Sigmoid colon (tissue), 7 donors: Measurements from ENCODE around the gene VEPH1. TPM values are rescaled to one million over a fixed set of nuclear protein-coding genes. Genes with fewer than 3 reads are reported as not detected.

ENCODE experiments used
- DNase-seq: peaks from one replicate; pipeline ENCODE4 v3.0.0-alpha.2; 2019
- H3K27ac ChIP-seq, 4 donors: fragments of 200-600 bp; sonication (generic); one replicate each; pipeline ENCODE4 v1.5.1; 2016 to 2019; ENCODE audit warnings: mild to moderate bottlenecking in 1 of 4
- H3K27me3 ChIP-seq, 3 donors: fragments of 200-600 bp; sonication (generic); one replicate each; pipeline ENCODE4 v1.5.1; 2019; ENCODE audit warnings: mild to moderate bottlenecking in 1 of 3
- H3K36me3 ChIP-seq, 4 donors: fragments of 200-600 bp; sonication (generic); one replicate each; pipeline ENCODE4 v1.5.1; 2016 to 2019
- H3K4me1 ChIP-seq, 4 donors: fragments of 200-600 bp; sonication (generic); one replicate each; pipeline ENCODE4 v1.5.1; 2017 to 2019
- H3K4me3 ChIP-seq, 4 donors: fragments of 200-600 bp; sonication (generic); one replicate each; pipeline ENCODE4 v1.5.1; 2017 to 2019; ENCODE audit warnings: mild to moderate bottlenecking in 2 of 4, moderate library complexity in 1 of 4
- H3K9me3 ChIP-seq, 4 donors: fragments of 200-600 bp in 3 of 4; sonication (generic) in 3 of 4; one replicate each; pipeline versions ENCODE4 v1.5.1 to v1.6.1; 2013 to 2019
- EP300 ChIP-seq, 4 donors: sonication (generic); formaldehyde crosslinking; IDR thresholded peaks; one replicate each; pipeline ENCODE4 v1.6.1; 2017; ENCODE audit warnings: antibody characterized with exemption in 4 of 4
- POLR2A ChIP-seq, 2 donors: fragments of 450-650 bp; IDR thresholded peaks; one replicate each; pipeline ENCODE4 v1.6.1; 2016; ENCODE audit warnings: antibody characterized with exemption in 2 of 2, mild to moderate bottlenecking in 2 of 2, moderate library complexity in 2 of 2
- POLR2AphosphoS5 ChIP-seq, 4 donors: sonication (generic); formaldehyde crosslinking; IDR thresholded peaks; one replicate each; pipeline ENCODE4 v1.6.1; 2017; ENCODE audit warnings: antibody characterized with exemption in 4 of 4
- WGBS, 2 donors: extraction: QIAGEN DNeasy Blood & Tissue Kit; methylation state at CpG; one replicate each; pipeline ENCODE4 v1.1.7; 2013; 5-methylcytosine and 5-hydroxymethylcytosine counted together
- intact Hi-C: fragments of 100-400 bp; cut with DNase I; formaldehyde crosslinking; loops from one replicate; pipeline ENCODE4 v1.15.1; 2023
- polyA plus RNA-seq, 3 donors: library from polyadenylated mRNA; stranded (reverse); fragments of 200-250 nt; gene quantifications; one replicate each; pipeline ENCODE4 v1.2.3, GENCODE V29; 2013
- total RNA-seq, 4 donors: library from RNA; depleted of rRNA; stranded (reverse); fragments of >200 nt; gene quantifications; one replicate each; pipeline ENCODE4 v1.1.0, GENCODE V29; 2016
- TF ChIP-seq, protein P1 (sequence below), 4 experiments: fragments of 450-650 bp in 3 of 4; fragments of 200-600 bp in 1 of 4; IDR thresholded peaks; one replicate each; pipeline ENCODE4 v1.5.1; 2016 to 2019; ENCODE audit warnings: antibody characterized with exemption in 4 of 4, mild to moderate bottlenecking in 3 of 4, moderate library complexity in 2 of 4
- donor health status: healthy with polysubstance abuse.
- donor health status: Bipolar disorder and iron deficiency.
- donor health status: healthy.

VEPH1 gene
- total and polyA plus RNA-seq, 7 donors: 0.14 to 1.8 (median 0.87) TPM; not detected in 1

DNA sequence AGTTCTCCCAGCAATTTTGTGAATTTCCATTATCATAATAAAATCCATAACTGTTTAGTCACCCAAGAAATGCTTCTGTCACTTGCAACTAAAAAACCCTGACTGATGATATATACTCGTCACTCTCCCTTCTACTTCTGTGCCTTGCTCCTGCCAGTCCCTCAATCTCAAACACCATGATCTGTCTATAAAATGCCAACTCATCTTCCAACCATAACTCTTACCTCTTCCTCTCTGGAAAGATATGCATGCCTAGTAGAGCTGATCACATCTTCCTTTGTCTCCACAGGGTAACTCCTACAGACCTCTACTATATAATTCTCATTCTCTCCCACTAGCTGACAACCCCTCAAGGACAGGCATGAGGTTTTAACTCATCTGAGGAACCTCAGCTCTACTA lies 5.2 kb upstream of the VEPH1 start:
- DNase-seq: no peak
- Histone ChIP-seq H3K4me3 (no peak overlapping the region), H3K27me3 (no peaks in the 10 kb centered on the region), H3K27ac (no peak overlapping the region), H3K36me3 (no peaks in the 10 kb centered on the region), H3K9me3 (no peaks in the 10 kb centered on the region), H3K4me1 (no peaks in the 10 kb centered on the region)
- WGBS, 2 donors: 85% methylated on average over 1 of the region's 1 CpG
- intact Hi-C loops: no loop called here
- no peak for TF ChIP-seq EP300 (IDR thresholded peaks at IDR 0.05)
- TF ChIP-seq POLR2AphosphoS5 (IDR thresholded peaks at IDR 0.05): no peak
- no peak for TF ChIP-seq POLR2A (IDR thresholded peaks at IDR 0.05)
- TF ChIP-seq, protein P1, sequence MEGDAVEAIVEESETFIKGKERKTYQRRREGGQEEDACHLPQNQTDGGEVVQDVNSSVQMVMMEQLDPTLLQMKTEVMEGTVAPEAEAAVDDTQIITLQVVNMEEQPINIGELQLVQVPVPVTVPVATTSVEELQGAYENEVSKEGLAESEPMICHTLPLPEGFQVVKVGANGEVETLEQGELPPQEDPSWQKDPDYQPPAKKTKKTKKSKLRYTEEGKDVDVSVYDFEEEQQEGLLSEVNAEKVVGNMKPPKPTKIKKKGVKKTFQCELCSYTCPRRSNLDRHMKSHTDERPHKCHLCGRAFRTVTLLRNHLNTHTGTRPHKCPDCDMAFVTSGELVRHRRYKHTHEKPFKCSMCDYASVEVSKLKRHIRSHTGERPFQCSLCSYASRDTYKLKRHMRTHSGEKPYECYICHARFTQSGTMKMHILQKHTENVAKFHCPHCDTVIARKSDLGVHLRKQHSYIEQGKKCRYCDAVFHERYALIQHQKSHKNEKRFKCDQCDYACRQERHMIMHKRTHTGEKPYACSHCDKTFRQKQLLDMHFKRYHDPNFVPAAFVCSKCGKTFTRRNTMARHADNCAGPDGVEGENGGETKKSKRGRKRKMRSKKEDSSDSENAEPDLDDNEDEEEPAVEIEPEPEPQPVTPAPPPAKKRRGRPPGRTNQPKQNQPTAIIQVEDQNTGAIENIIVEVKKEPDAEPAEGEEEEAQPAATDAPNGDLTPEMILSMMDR (IDR thresholded peaks at IDR 0.05): no peak

DNA sequence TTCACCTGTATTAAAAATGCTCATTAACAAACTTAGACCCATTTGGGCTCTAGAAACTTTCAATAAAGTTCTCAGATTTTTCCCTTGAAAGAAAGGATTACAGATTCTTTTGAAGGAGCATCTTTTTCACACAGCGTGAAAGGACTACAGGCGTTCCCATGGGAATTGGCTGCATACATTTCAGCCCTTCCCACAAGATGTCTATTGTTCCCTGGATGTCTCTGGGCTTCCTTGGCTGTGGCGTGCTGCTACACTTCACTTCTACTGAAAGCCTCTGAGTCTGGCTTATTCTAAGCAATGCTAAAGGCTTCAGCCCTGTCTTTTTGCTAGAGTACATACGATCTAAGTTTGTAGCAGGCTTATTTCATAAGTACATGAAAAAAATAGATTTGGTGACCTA lies 1.4 kb downstream of the VEPH1 start:
- Histone ChIP-seq H3K36me3 (no peaks in the 10 kb centered on the region), H3K27me3 (peaks cover 0 to 24% (median 3%) of the 10 kb centered on the region in 3 donors), H3K4me3 (no peak overlapping the region), H3K27ac (no peak overlapping the region), H3K4me1 (peaks cover 0 to 14% (median 12%) of the 10 kb centered on the region in 4 donors), H3K9me3 (no peaks in the 10 kb centered on the region)
- WGBS, 2 donors: 85 to 93% methylated on average over 4 of the region's 4 CpGs
- no peak for DNase-seq
- intact Hi-C loops: no loop called here
- TF ChIP-seq, protein P1 (IDR thresholded peaks at IDR 0.05): no peak
- TF ChIP-seq POLR2AphosphoS5 (IDR thresholded peaks at IDR 0.05): no peak
- TF ChIP-seq POLR2A (IDR thresholded peaks at IDR 0.05): no peak
- TF ChIP-seq EP300 (IDR thresholded peaks at IDR 0.05): no peak

DNA sequence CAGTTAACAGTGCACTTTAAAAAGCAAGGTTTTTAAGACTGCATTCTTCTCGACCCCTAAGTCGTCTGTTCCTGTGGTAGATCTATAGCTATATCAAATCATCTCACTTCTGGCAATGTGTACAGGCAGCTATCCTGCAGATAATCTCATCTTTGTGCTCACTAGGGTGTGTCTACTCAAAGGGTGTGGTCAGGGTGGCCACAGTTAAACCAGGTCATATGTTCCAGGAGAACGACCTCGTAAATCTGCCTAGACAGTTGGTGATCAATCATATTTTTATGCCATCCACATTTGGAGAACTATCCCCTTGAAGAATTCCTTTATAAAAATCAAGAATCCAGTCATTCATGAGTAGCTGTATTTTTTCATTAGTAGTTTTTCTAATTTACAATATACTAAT lies 3.0 kb downstream of the VEPH1 start:
- Histone ChIP-seq H3K27me3 (peaks cover 0 to 24% (median 3%) of the 10 kb centered on the region in 3 donors), H3K9me3 (no peaks in the 10 kb centered on the region), H3K4me3 (no peak overlapping the region), H3K27ac (no peak overlapping the region), H3K36me3 (no peaks in the 10 kb centered on the region), H3K4me1 (peaks cover 0 to 14% (median 12%) of the 10 kb centered on the region in 4 donors)
- no peak for DNase-seq
- WGBS, 2 donors: 10 to 39% methylated on average over 4 of the region's 4 CpGs
- intact Hi-C loops: no loop called here
- TF ChIP-seq, protein P1 (IDR thresholded peaks at IDR 0.05): no peak
- TF ChIP-seq EP300 (IDR thresholded peaks at IDR 0.05) (no peak), POLR2AphosphoS5 (IDR thresholded peaks at IDR 0.05) (no peak), POLR2A (IDR thresholded peaks at IDR 0.05) (no peak)

DNA sequence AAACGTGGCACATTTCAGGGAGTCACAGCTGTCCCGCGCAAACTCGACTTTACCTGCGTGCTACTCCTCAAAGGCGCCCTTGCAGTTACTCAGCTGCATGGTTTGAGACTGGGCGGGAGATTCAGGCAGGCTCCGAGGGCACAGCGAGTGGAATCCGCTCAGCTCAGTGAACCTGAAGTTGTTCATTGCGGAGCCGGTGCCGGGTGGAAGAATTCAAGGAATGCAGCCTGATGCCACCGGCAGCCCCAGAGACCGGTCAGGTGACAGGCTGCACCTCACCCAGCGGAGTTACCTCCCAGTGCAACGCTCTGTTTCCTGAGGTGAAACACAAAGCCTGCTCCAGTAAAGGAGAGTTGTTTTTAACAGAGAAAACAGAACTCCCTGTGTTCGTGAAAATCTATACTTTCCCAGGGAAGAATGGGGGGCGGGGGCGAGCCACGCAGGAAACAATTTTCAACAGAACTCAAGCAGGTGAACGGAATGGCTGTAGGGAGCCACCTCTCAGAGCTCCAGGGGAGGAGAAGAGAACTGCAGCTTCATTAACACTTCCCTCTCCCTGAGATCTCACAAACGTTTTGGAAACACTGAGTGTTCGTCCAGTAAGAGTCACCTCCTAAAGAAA lies 3.8 kb downstream of the VEPH1 start:
- Histone ChIP-seq H3K4me3 (peak overlapping the region in 3 of 4 donors; percentile 17 to 38 (median 29)), H3K27ac (no peak overlapping the region), H3K36me3 (no peaks in the 10 kb centered on the region), H3K4me1 (peaks cover 0 to 14% (median 12%) of the 10 kb centered on the region in 4 donors), H3K27me3 (peaks cover 0 to 24% (median 3%) of the 10 kb centered on the region in 3 donors), H3K9me3 (no peaks in the 10 kb centered on the region)
- intact Hi-C loops: no loop called here
- no peak for DNase-seq
- no peak for TF ChIP-seq EP300 (IDR thresholded peaks at IDR 0.05)
- TF ChIP-seq, protein P1 (IDR thresholded peaks at IDR 0.05): no peak
- no peak for TF ChIP-seq POLR2A (IDR thresholded peaks at IDR 0.05)
- 1 to 3% methylated on average over 24 of the region's 24 CpGs for WGBS, 2 donors

DNA sequence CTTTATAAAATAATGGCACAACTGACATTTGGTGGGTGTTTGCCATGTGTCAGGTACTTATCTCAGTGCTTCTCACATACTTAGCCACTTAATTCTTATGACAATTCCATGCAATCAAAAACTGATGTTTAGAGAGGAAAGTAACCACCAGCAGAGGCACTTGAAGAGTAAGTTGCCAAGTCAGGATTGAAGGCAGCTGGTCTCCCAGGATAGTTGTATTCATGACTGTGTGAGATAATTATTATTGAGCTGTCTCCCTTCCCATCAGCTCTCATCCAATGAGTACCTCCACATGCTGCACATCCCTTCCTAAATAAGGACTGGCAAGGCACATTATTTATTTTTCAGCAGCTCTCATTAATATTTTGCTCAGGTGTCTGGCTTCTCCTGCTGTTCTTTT lies 4.8 kb downstream of the VEPH1 start:
- Histone ChIP-seq H3K4me3 (no peak overlapping the region), H3K27ac (no peak overlapping the region), H3K36me3 (no peaks in the 10 kb centered on the region), H3K27me3 (peaks cover 0 to 24% (median 3%) of the 10 kb centered on the region in 3 donors), H3K9me3 (no peaks in the 10 kb centered on the region), H3K4me1 (peaks cover 0 to 14% (median 12%) of the 10 kb centered on the region in 4 donors)
- intact Hi-C loops: no loop called here
- no peak for DNase-seq
- TF ChIP-seq, protein P1 (IDR thresholded peaks at IDR 0.05): no peak
- TF ChIP-seq POLR2AphosphoS5 (IDR thresholded peaks at IDR 0.05): no peak
- no peak for TF ChIP-seq EP300 (IDR thresholded peaks at IDR 0.05)
- TF ChIP-seq POLR2A (IDR thresholded peaks at IDR 0.05): no peak
